SJSA1 (cell line): ENCODE measurements around the gene PRR5. TPM values are rescaled to one million over a fixed set of nuclear protein-coding genes. Genes with fewer than 3 reads are reported as not detected.
A peak's percentile ranks its signal among the peaks of the same experiment; 100 is the strongest.
"Not testable (repeated sequence)": the region's sequence is repeated elsewhere in the genome, so short reads cannot be mapped to it uniquely, and the experiment has no call there.

Experiments used
- DNase-seq, 2 experiments: peaks; one replicate each; pipeline ENCODE4 v3.0.0-alpha.2; 2015 to 2020; ENCODE audit warnings: low spot score in 2 of 2, low read depth in 1 of 2
- H3K27ac ChIP-seq: fragments of 250-450 bp; sonication (Bioruptor Pico); 2 replicates; pipeline ENCODE4 v1.5.1; 2020; ENCODE audit warnings: mild to moderate bottlenecking, moderate library complexity
- H3K27me3 ChIP-seq: fragments of 250-450 bp; sonication (Bioruptor Pico); replicated peaks from 2 replicates; pipeline ENCODE4 v1.5.1; 2020; ENCODE audit warnings: mild to moderate bottlenecking, moderate library complexity
- H3K36me3 ChIP-seq: fragments of 250-450 bp; sonication (Bioruptor Pico); 2 replicates; pipeline ENCODE4 v1.5.1; 2020; ENCODE audit warnings: mild to moderate bottlenecking
- H3K4me1 ChIP-seq: fragments of 250-450 bp; sonication (Bioruptor Pico); replicated peaks from 2 replicates; pipeline ENCODE4 v1.6.1; 2021; ENCODE audit warnings: mild to moderate bottlenecking
- H3K4me3 ChIP-seq: fragments of 250-450 bp; sonication (Bioruptor Pico); 2 replicates; pipeline ENCODE4 v1.5.1; 2020; ENCODE audit warnings: mild to moderate bottlenecking
- H3K9me3 ChIP-seq: fragments of 250-450 bp; sonication (Bioruptor Pico); replicated peaks from 2 replicates; pipeline ENCODE4 v1.5.1; 2020; ENCODE audit warnings: mild to moderate bottlenecking
- total RNA-seq: library from RNA; depleted of rRNA; stranded (reverse); fragments of >200 nt; shearing (Covaris generic); gene quantifications from 2 replicates; pipeline ENCODE4 v1.2.3, GENCODE V29; 2014

PRR5 gene
- total RNA-seq, 1 experiment from 2014 or later: 6.1 TPM

DNA sequence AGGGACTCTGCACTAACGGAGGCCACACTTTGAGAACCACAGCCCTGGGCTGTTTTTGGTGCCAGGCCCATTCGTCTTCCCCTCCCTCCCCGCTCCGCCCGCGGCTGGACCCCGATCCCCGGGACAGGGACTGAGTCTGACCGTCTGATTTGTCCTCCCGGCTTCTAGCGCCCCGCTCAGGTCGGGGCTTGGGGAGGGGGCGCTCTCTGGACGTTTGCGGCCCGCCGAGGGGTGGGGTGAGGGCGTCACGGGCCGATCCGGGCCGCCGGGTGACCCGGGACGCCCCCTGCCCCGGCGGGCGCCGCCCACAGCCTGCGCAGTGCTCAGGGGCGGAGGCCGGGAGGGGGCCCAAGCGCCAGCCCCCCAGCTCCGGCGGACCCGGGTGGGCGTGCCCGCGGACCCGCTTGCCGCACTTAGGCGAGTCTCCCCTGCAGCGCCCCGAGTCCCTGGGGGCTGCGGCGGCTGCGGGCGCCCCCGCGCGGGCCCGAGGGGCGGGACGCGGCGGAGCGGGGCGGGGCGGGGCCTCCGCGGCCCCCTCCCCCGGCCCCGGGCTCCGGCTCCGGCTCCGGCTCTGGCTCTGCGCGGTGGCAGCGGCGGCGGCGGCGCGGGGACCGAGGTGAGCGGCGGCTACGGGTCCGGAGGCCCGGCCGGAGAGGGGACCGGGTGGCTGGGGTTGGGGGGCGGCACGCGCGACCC, 33.7 kb upstream of the PRR5 start:
- H3K27me3 ChIP-seq: peaks cover 28% of the 10 kb centered on the region
- peak overlapping the region; percentile 30 for H3K4me3 ChIP-seq
- no peak for DNase-seq
- no peaks in the 10 kb centered on the region for H3K9me3 ChIP-seq
- H3K4me1 ChIP-seq: no peaks in the 10 kb centered on the region
- H3K36me3 ChIP-seq: no peaks in the 10 kb centered on the region
- no peak overlapping the region for H3K27ac ChIP-seq

DNA sequence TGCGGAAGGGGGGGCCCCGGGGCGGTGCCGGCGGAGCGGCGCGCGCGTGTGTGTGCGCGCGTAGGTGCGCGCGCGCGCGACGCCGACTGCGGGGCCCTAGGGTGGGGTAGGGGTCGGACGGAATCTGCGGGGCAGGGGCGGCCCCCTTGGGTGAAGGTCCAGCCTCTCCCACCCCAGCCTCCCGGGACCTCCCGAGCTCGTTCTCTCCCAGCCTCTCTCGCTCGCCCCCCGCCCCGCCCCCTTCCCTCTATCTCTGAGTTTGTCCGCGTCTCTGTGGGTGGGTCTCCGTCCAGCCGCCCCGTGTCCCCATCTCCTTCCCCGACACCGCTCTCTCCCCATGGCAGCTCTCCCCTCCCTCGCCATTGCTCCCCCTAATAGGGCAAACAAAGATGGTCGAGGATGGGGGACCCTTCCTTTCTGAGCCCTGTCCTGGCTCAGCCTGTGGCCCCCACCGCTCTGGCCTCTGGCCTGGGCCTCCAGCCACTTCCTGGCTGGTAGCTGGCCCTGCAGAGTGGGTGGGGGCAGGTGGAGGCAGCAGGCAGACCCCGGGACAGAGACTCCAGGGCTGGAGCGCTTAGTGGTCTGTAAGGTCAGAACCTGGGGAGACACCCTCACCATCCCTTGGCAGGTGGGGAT, 33.0 kb upstream of the PRR5 start:
- Histone ChIP-seq H3K27me3 (peaks cover 28% of the 10 kb centered on the region), H3K36me3 (no peaks in the 10 kb centered on the region), H3K4me3 (peak overlapping the region; percentile 30), H3K27ac (no peak overlapping the region), H3K4me1 (no peaks in the 10 kb centered on the region), H3K9me3 (no peaks in the 10 kb centered on the region)
- no peak for DNase-seq

DNA sequence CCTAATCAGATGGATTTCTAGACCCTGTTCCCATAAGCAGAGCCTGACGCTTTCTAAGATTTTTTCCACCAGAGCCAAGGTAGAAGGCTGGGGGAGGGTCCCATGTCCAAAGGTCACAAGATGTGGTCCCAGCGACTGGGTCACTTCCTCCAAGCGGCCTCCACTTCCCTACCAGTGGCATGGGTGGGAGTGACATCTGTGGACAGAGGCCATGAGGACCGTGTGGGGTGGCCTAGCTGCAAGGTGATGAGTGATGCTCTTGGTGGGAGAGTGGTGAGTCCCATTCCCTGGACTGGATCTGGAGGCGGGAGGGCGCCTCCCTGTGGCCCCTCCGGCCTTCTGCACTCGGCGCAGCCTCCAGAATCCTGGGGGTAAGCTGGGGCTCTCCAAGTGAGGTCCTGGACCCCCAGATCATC, 32.4 kb upstream of the PRR5 start:
- peaks cover 28% of the 10 kb centered on the region for H3K27me3 ChIP-seq
- no peaks in the 10 kb centered on the region for H3K9me3 ChIP-seq
- DNase-seq: no peak
- no peaks in the 10 kb centered on the region for H3K36me3 ChIP-seq
- H3K4me3 ChIP-seq: no peak overlapping the region
- H3K27ac ChIP-seq: no peak overlapping the region
- no peaks in the 10 kb centered on the region for H3K4me1 ChIP-seq

DNA sequence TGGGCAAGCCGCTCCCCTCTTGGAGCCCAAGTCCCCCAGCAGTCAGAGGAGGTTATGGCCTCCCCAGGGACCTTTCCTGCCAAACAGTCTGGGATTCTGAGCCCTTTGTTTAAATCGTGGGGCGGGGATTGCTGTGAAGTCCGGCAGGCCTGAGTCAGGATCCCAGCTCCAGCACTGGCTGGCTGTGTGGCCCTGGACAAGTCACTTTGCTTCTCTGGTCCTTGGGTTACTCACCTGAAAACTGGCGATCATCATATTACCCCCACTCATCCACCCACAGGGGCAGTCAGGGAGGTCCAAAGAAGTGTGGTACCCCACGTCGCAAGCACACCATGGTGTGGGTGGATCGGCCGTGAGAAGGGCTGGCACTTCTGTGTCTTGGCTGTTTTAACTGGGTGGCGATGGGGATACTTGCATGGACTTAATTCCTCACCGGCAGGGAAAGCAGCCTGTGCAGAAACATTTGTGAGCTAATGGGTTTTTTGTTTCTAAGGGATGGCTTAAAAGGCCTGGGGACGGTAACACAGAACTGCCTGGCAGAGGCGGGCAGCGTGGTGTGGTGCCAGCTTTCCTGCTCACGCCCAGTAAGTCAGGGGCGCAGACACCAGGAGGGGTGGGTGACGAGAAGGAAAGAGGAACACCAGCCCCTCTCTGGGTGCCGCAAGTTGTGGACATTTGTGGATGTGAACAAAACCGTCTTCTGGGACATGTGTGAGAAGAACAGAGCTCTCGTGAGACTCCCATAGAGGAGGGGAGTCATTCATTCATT, 31.6 kb upstream of the PRR5 start:
- no peaks in the 10 kb centered on the region for H3K4me1 ChIP-seq
- no peaks in the 10 kb centered on the region for H3K36me3 ChIP-seq
- no peak overlapping the region for H3K4me3 ChIP-seq
- no peaks in the 10 kb centered on the region for H3K9me3 ChIP-seq
- no peak for DNase-seq
- H3K27ac ChIP-seq: no peak overlapping the region
- peaks cover 28% of the 10 kb centered on the region for H3K27me3 ChIP-seq

- Histone ChIP-seq H3K9me3 (no peaks in the 10 kb centered on the region), H3K27me3 (peaks cover 22% of the 10 kb centered on the region), H3K27ac (no peak overlapping the region), H3K4me3 (no peak overlapping the region), H3K4me1 (no peaks in the 10 kb centered on the region), H3K36me3 (no peaks in the 10 kb centered on the region)
- no peak for DNase-seq
Measured at GRCh38 chr22:44671742-44672141, 30.3 kb upstream of the PRR5 start.

DNA sequence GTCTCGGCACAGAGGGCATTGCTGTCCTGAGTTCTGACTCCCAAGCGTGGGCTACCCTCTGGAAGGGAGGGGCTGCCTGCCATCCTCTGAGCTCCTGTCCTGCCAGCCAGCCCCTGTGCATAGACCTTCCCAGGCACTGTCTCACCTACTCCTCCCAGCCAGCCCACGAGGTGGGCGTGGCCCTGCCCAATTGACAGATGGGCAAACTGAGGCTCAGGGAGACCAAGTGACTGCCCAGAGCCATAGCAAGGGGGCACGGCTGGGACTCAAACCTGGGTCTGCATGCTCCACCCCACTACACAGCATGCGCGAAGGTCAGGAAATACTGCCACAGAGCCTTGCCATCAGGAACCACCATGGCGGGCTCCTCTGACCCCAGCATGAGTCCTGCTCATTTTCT, 29.4 kb upstream of the PRR5 start:
- DNase-seq: no peak
- Histone ChIP-seq H3K27ac (no peak overlapping the region), H3K4me3 (no peak overlapping the region), H3K4me1 (no peaks in the 10 kb centered on the region), H3K9me3 (no peaks in the 10 kb centered on the region), H3K36me3 (no peaks in the 10 kb centered on the region), H3K27me3 (peaks cover 18% of the 10 kb centered on the region)

- Histone ChIP-seq H3K27me3 (peaks cover 11% of the 10 kb centered on the region), H3K36me3 (no peaks in the 10 kb centered on the region), H3K27ac (no peak overlapping the region), H3K4me1 (no peaks in the 10 kb centered on the region), H3K4me3 (no peak overlapping the region), H3K9me3 (no peaks in the 10 kb centered on the region)
- DNase-seq: no peak
Measured at GRCh38 chr22:44673406-44673805, 28.6 kb upstream of the PRR5 start.

GRCh38 chr22:44676066-44676440, 26.0 kb upstream of the PRR5 start:
- H3K4me3 ChIP-seq, H3K4me1 ChIP-seq, H3K9me3 ChIP-seq, H3K36me3 ChIP-seq, H3K27me3 ChIP-seq, DNase-seq, H3K27ac ChIP-seq: not testable (repeated sequence)

- DNase-seq: no peak
- Histone ChIP-seq H3K4me1 (no peaks in the 10 kb centered on the region), H3K9me3 (no peaks in the 10 kb centered on the region), H3K27ac (no peak overlapping the region), H3K4me3 (no peak overlapping the region), H3K27me3 (no peaks in the 10 kb centered on the region), H3K36me3 (no peaks in the 10 kb centered on the region)
Measured at GRCh38 chr22:44676441-44677352, 25.3 kb upstream of the PRR5 start.

GRCh38 chr22:44677353-44677840, 24.6 kb upstream of the PRR5 start:
- Histone ChIP-seq H3K36me3 (no peaks in the 10 kb centered on the region), H3K4me1 (no peaks in the 10 kb centered on the region), H3K27me3 (no peaks in the 10 kb centered on the region), H3K27ac (no peak overlapping the region), H3K9me3 (no peaks in the 10 kb centered on the region), H3K4me3 (no peak overlapping the region)
- DNase-seq: no peak

DNA sequence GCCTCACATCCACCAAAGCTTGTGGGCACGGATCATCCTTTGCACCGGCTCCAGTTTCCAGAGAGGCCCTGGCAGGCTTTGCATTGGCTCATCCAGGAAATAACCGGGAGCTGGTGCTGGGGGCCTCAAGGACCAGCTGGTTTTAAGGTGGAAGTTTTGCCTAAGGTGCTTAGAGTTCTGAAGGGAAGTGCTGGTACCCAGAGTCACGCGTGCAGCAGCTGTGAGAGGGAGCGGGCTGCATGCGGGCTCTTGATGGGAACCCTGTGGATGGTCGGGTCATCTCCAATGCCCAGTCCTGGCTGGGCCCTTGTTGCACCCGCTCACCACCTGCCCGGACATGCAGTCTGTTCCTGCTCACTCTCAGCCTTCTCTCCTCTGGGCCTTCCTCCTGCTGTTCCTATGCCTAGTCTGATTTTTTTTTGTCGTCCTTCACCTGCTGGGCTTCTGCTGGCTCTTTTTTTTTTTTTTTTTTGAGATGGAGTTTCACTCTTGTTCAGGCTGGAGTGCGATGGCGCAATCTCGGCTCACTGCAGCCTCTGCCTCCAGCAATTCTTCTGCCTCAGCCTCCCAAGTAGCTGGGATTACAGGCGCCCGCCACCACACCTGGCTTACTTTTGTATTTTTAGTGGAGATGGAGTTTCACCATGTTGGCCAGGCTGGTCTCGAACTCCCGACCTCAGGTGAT, 24.0 kb upstream of the PRR5 start:
- Histone ChIP-seq H3K27me3 (no peaks in the 10 kb centered on the region), H3K36me3 (no peaks in the 10 kb centered on the region), H3K4me1 (no peaks in the 10 kb centered on the region), H3K4me3 (no peak overlapping the region), H3K27ac (no peak overlapping the region), H3K9me3 (no peaks in the 10 kb centered on the region)
- DNase-seq: no peak

DNA sequence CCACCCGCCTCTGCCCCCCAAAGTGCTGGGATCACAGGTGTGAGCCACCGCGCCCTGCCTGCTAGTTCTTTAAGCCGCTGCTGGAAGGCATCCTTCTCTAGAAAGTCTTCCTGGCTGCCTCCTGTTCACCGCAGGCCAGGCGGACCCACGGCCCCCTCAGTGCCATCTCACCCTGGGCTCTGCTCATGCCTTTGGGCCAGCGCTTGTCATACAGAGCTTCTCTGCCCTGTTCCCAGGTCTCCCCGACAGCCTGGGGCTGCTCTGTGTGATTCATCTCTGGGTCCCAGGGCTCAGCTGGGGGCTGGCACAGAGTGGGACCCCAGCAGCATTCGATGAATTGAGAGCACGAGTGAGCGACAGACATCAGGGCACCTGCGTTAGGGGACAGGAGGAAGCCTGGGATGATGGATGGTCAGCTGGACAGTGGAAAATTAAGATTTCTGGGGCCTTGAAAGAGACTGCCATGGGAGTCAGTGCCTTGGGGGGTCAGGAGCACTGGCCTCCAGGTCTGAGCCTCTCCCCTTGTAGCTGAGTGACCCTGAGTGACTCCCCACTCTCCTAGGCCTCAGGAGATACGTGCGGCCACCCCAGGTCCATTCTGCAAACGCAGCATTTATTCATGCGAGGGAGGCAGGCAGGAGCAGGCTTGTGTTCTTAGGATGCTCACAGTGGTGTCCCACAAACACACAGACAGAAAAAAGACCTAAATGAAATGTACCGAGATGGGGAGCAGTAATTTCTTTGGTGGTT, 23.3 kb upstream of the PRR5 start:
- Histone ChIP-seq H3K4me1 (no peaks in the 10 kb centered on the region), H3K27me3 (no peaks in the 10 kb centered on the region), H3K9me3 (no peaks in the 10 kb centered on the region), H3K27ac (no peak overlapping the region), H3K4me3 (no peak overlapping the region), H3K36me3 (no peaks in the 10 kb centered on the region)
- no peak for DNase-seq
